K562 (cell line): Measurements from ENCODE around the gene TAF12. TPM values are rescaled to one million over a fixed set of nuclear protein-coding genes. Genes with fewer than 3 reads are reported as not detected.
A peak's percentile ranks its signal among the peaks of the same experiment; 100 is the strongest.

Source experiments
- FOXA3 ChIP-seq, 2 experiments: fragments of 450-650 bp in 1 of 2; sonication (generic) in 1 of 2; formaldehyde crosslinking; IDR thresholded peaks in 1 of 2; conservative IDR thresholded peaks in 1 of 2; 2 replicates each; pipeline versions ENCODE4 v1.4.0 to v1.8.0; 2020 to 2022; ENCODE audit warnings: mild to moderate bottlenecking in 2 of 2, missing genetic modification reagents in 1 of 2
- GABPB1 ChIP-seq: sonication (generic); formaldehyde crosslinking; IDR thresholded peaks from 2 replicates; pipeline ENCODE4 v1.8.0; 2022; ENCODE audit warnings: mild to moderate bottlenecking, missing genetic modification reagents
- ILF3 ChIP-seq: fragments of 450-650 bp; IDR thresholded peaks from 2 replicates; pipeline ENCODE4 v1.6.1; 2018; ENCODE audit warnings: antibody characterized with exemption, mild to moderate bottlenecking, moderate library complexity, borderline replicate concordance
- NR2C2 ChIP-seq, 2 experiments: fragments of 200-800 bp in 1 of 2; sonication (Bioruptor generic) in 1 of 2; sonication (generic) in 1 of 2; formaldehyde crosslinking in 1 of 2; IDR thresholded peaks; 2 replicates each; pipeline versions ENCODE4 v1.6.1 to v1.8.0; 2016 to 2022; ENCODE audit warnings: mild to moderate bottlenecking in 1 of 2, missing compliant biosample characterization in 1 of 2, missing genetic modification characterization in 1 of 2, missing genetic modification reagents in 1 of 2
- SIN3A ChIP-seq, 2 experiments: fragments of 150-350 bp in 1 of 2; IDR thresholded peaks; 2 replicates each; pipeline ENCODE4 v1.6.1; 2011 to 2016; ENCODE audit warnings: borderline replicate concordance in 2 of 2, low read depth in 2 of 2, low read length in 2 of 2, mild to moderate bottlenecking in 2 of 2, moderate library complexity in 2 of 2; ENCODE audit not compliant: control insufficient read depth in 1 of 2
- SIX5 ChIP-seq, 2 experiments: IDR thresholded peaks; 2 replicates each; pipeline ENCODE4 v1.6.1; 2011; ENCODE audit warnings: low read length in 2 of 2, borderline replicate concordance in 1 of 2, low read depth in 1 of 2, mild to moderate bottlenecking in 1 of 2, moderate library complexity in 1 of 2; ENCODE audit not compliant: insufficient read depth in 1 of 2
- SMAD4 ChIP-seq: fragments of 250-450 bp; sonication (Bioruptor Pico); conservative IDR thresholded peaks from 2 replicates; pipeline ENCODE4 v1.8.0; 2021; ENCODE audit warnings: inconsistent platforms, mild to moderate bottlenecking, moderate library complexity
- TRIM24 ChIP-seq, 2 experiments: fragments of 450-650 bp; IDR thresholded peaks; 2 replicates each; pipeline ENCODE4 v1.6.1; 2016
- ZNF408 ChIP-seq: fragments of 250-450 bp; sonication (Bioruptor Pico); IDR thresholded peaks from 2 replicates; pipeline ENCODE4 v1.4.0; 2020; ENCODE audit warnings: low read depth, mild to moderate bottlenecking, moderate library complexity
- polyA plus RNA-seq, 8 experiments: library from polyadenylated mRNA; depleted of rRNA in 4 of 8; stranded (reverse) in 5 of 8; unstranded in 3 of 8; fragments of >200 nt; fragmentation: Nextera tagmentation in 2 of 8; fragmentation: Illumina TruSeq in 1 of 8; extraction: Ambion mirVana in 2 of 8; extraction: Trizol in 1 of 8; gene quantifications; 2 replicates each; pipeline versions ENCODE4 v1.2.1 to v1.2.3, GENCODE V29; 2011 to 2014; ENCODE audit warnings: inconsistent platforms in 1 of 8, missing spikeins in 1 of 8
- total RNA-seq, 7 experiments: library from RNA; depleted of rRNA in 6 of 7; stranded (reverse); fragments of >200 nt in 6 of 7; fragmentation: Illumina TruSeq in 2 of 7; extraction: Trizol in 2 of 7; gene quantifications; 2 replicates each; pipeline versions ENCODE4 v1.2.1 to v1.2.3, GENCODE V29; 2011 to 2021; ENCODE audit warnings: low replicate concordance in 1 of 7
- TF ChIP-seq, protein P1 (sequence below): sonication (generic); formaldehyde crosslinking; IDR thresholded peaks from 2 replicates; pipeline ENCODE4 v1.9.0; 2022; ENCODE audit warnings: mild to moderate bottlenecking, missing genetic modification reagents
- TF ChIP-seq, protein P2 (sequence below): fragments of 250-450 bp; sonication (Bioruptor Pico); IDR thresholded peaks from 2 replicates; pipeline ENCODE4 v1.8.0; 2022; ENCODE audit warnings: inconsistent platforms, mild to moderate bottlenecking, moderate library complexity, borderline replicate concordance
- TF ChIP-seq, protein P3 (sequence below): fragments of 250-450 bp; sonication (Bioruptor Pico); IDR thresholded peaks from 2 replicates; pipeline ENCODE4 v1.8.0; 2021; ENCODE audit warnings: borderline replicate concordance, mild to moderate bottlenecking, moderate library complexity; ENCODE audit not compliant: poor library complexity, severe bottlenecking
- TF ChIP-seq, protein P4 (sequence below): sonication (generic); formaldehyde crosslinking; IDR thresholded peaks from 2 replicates; pipeline ENCODE4 v1.8.0; 2022; ENCODE audit warnings: mild to moderate bottlenecking, missing genetic modification reagents

The TAF12 gene
- total and polyA plus RNA-seq, 9 of the 15 experiments (the other 6 are each of a cell fraction or from before 2014, with no cell fraction given) = 31.6 to 89.0 (median 50.5) TPM

DNA sequence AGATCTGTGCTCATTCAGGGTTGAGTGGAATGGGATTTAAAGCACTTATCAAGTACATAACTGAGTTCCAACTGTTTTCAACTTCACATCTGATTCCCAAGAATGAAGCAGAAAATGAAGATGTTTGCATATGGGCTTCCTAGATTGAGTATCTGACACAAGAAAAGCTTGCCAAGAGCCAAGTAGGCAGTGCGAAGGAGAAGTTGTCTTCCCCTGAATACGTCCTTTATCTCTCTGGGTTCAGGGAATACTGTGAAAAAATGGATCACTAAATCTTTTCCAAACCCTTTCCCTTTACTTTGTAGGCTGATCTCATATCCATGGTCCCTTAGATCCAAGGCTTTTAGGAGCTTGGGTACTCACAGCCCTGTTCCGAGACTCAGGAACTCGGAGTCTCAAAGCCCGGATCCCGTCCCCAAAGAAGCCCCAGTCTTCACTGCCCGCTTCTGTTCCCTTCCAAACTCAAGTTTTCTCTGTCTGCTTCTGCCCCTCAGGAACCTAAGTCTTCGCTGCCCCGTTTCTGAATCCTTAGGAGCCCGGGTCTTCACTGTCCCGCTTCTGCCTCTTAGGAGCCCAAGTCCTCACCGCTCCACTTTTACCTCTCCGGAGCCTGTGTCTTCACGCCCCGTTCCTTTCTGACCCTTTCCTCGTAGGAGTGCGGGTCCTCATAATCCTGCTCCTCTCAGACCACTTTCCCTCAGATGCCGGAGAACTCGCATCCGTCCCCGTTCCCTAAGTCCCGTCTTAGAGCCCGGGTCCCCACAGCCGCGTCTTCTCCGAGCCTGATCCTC is 616 bp downstream of the TAF12 start (continued):
- TF ChIP-seq GABPB1 (no peak), TRIM24 (IDR thresholded peaks at IDR 0.05) (no peak), ILF3 (no peak), FOXA3 (CRISPR knock-in tag; conservative IDR thresholded peaks at IDR 0.05 in 1 of 2, IDR thresholded peaks at IDR 0.05 in 1 of 2) (no peak), SMAD4 (CRISPR knock-in tag) (no peak), NR2C2 (CRISPR knock-in tag; IDR thresholded peaks at IDR 0.05) (0 out of 2 replicates have a peak, but pooled peaks have one; percentile 73), NR2C2 (tag; IDR thresholded peaks at IDR 0.05) (no peak), SIX5 (IDR thresholded peaks at IDR 0.05; ENCODE audit: borderline replicate concordance in 1 of 2, insufficient read depth in 1 of 2, low read depth in 1 of 2, low read length in 2 of 2) (no peak), ZNF408 (CRISPR knock-in tag) (no peak), SIN3A (IDR thresholded peaks at IDR 0.05; ENCODE audit: borderline replicate concordance in 2 of 2, control insufficient read depth in 1 of 2, low read depth in 2 of 2, low read length in 2 of 2) (no peak)
- TF ChIP-seq, protein P1, sequence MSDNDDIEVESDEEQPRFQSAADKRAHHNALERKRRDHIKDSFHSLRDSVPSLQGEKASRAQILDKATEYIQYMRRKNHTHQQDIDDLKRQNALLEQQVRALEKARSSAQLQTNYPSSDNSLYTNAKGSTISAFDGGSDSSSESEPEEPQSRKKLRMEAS (CRISPR knock-in tag) = no peak
- TF ChIP-seq, protein P2, sequence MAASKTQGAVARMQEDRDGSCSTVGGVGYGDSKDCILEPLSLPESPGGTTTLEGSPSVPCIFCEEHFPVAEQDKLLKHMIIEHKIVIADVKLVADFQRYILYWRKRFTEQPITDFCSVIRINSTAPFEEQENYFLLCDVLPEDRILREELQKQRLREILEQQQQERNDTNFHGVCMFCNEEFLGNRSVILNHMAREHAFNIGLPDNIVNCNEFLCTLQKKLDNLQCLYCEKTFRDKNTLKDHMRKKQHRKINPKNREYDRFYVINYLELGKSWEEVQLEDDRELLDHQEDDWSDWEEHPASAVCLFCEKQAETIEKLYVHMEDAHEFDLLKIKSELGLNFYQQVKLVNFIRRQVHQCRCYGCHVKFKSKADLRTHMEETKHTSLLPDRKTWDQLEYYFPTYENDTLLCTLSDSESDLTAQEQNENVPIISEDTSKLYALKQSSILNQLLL (CRISPR knock-in tag) = no peak
- TF ChIP-seq, protein P3, sequence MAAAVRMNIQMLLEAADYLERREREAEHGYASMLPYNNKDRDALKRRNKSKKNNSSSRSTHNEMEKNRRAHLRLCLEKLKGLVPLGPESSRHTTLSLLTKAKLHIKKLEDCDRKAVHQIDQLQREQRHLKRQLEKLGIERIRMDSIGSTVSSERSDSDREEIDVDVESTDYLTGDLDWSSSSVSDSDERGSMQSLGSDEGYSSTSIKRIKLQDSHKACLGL = no peak
- TF ChIP-seq, protein P4, sequence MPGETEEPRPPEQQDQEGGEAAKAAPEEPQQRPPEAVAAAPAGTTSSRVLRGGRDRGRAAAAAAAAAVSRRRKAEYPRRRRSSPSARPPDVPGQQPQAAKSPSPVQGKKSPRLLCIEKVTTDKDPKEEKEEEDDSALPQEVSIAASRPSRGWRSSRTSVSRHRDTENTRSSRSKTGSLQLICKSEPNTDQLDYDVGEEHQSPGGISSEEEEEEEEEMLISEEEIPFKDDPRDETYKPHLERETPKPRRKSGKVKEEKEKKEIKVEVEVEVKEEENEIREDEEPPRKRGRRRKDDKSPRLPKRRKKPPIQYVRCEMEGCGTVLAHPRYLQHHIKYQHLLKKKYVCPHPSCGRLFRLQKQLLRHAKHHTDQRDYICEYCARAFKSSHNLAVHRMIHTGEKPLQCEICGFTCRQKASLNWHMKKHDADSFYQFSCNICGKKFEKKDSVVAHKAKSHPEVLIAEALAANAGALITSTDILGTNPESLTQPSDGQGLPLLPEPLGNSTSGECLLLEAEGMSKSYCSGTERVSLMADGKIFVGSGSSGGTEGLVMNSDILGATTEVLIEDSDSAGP (CRISPR knock-in tag) = peak; percentile 32; the same call in 1 of the 2 replicates
